Limb (tissue), 2 donors: ENCODE data around the gene TMEM119.
A peak's percentile ranks its signal among the peaks of the same experiment; 100 is the strongest.

ENCODE experiments used
- DNase-seq, 2 donors: peaks; one replicate each; pipeline ENCODE4 v3.0.0-alpha.2; 2016; ENCODE audit errors: extremely low spot score in 2 of 2

Gene TMEM119

GRCh38 chr12:108616941-108617858 lies 19.3 kb upstream of the TMEM119 start:
- no peak for DNase-seq

- DNase-seq: no peak
These were observed 18.5 kb upstream of the TMEM119 start for GRCh38 chr12:108616359-108616758.

GRCh38 chr12:108615918-108616317 lies 18.0 kb upstream of the TMEM119 start:
- no peak for DNase-seq

GRCh38 chr12:108614639-108615038 lies 16.8 kb upstream of the TMEM119 start:
- DNase-seq: no peak

GRCh38 chr12:108614041-108614440 lies 16.2 kb upstream of the TMEM119 start:
- DNase-seq: no peak

- no peak for DNase-seq
These were observed 15.7 kb upstream of the TMEM119 start for GRCh38 chr12:108613548-108613947.

GRCh38 chr12:108612788-108613282 lies 15.0 kb upstream of the TMEM119 start:
- no peak for DNase-seq

GRCh38 chr12:108611884-108612415 lies 14.1 kb upstream of the TMEM119 start:
- DNase-seq: no peak

GRCh38 chr12:108610856-108611605 lies 13.1 kb upstream of the TMEM119 start:
- no peak for DNase-seq

GRCh38 chr12:108610336-108610815 lies 12.5 kb upstream of the TMEM119 start:
- DNase-seq: no peak

GRCh38 chr12:108609537-108610335 lies 11.9 kb upstream of the TMEM119 start:
- peak; percentile 86 to 91 for DNase-seq

- no peak for DNase-seq
These were observed 10.7 kb upstream of the TMEM119 start for GRCh38 chr12:108608616-108609015.

- DNase-seq: no peak
These were observed 10.2 kb upstream of the TMEM119 start for GRCh38 chr12:108607981-108608600.

GRCh38 chr12:108606492-108606891 lies 8.6 kb upstream of the TMEM119 start:
- no peak for DNase-seq

GRCh38 chr12:108605690-108606406 lies 8.0 kb upstream of the TMEM119 start:
- no peak for DNase-seq

GRCh38 chr12:108605000-108605689 lies 7.3 kb upstream of the TMEM119 start:
- no peak for DNase-seq

GRCh38 chr12:108604208-108604941 lies 6.5 kb upstream of the TMEM119 start:
- DNase-seq: no peak

GRCh38 chr12:108603743-108604142 lies 5.9 kb upstream of the TMEM119 start:
- DNase-seq: no peak
